ENCODE measurements around the gene FOXP1. TPM values are rescaled to one million over a fixed set of nuclear protein-coding genes. Genes with fewer than 3 reads are reported as not detected.

FOXP1 gene
- total and polyA plus RNA-seq, 2 experiments from 2014 or later: 37.4 to 59.9 TPM

DNA sequence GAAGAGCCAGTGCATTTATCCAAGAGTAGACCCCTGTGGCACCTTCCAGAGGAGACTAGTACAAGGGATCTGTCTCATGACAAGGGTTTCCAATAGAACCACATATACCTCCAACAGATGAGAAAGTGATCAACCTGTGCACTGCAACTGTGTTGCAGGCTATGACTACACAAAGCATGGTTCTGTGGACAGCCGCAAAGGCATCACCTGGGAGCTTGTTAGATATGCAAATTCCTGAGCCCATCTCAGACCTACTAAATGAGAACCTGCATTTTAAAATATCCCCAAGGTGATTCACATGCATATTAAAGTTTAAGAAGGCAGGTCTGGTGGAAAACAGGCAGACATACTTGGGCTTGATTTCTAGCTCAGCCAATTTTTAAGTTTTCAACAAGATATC is 368.7 kb downstream of the FOXP1 start:
- H3K4me3 ChIP-seq: no peak overlapping the region
- TF ChIP-seq EZH2 (IDR thresholded peaks at IDR 0.05; ENCODE audit: insufficient read depth, poor library complexity, severe bottlenecking) (no peak), EZH2phosphoT487 (IDR thresholded peaks at IDR 0.05; ENCODE audit: insufficient read depth, low read depth) (no peak)
- peaks cover 14% of the 10 kb centered on the region for H3F3A ChIP-seq (ENCODE audit: insufficient read depth)
- H3K9ac ChIP-seq: no peak overlapping the region
- peaks cover 13% of the 10 kb centered on the region for H3K79me2 ChIP-seq (ENCODE audit: insufficient read depth)
- in situ Hi-C loops (cut with MboI): no loop called here
- peaks cover 11% of the 10 kb centered on the region for H3K4me1 ChIP-seq (ENCODE audit: insufficient read depth)
- DNase-seq: no peak
- no peak overlapping the region for H2AFZ ChIP-seq
- WGBS, 2 experiments (ENCODE audit: low coverage in 1 of 2, low lambda C conversion rate in 2 of 2, missing lambda C conversion rate in 2 of 2): 96 to 100% methylated on average over 1 of the region's 1 CpG
- no peaks in the 10 kb centered on the region for H3K27me3 ChIP-seq (replicated peaks; ENCODE audit: insufficient read depth)
- H3K9me2 ChIP-seq (ENCODE audit: insufficient read depth): no peaks in the 10 kb centered on the region
- H3K4me2 ChIP-seq (ENCODE audit: unreplicated experiment): no peak overlapping the region
- H4K20me1 ChIP-seq (ENCODE audit: insufficient read depth): no peaks in the 10 kb centered on the region
- no peaks in the 10 kb centered on the region for H3K36me3 ChIP-seq (ENCODE audit: low read depth)
- H3K27ac ChIP-seq: no peak overlapping the region
- no peaks in the 10 kb centered on the region for H3K9me3 ChIP-seq (ENCODE audit: low read depth)

- H2AFZ ChIP-seq: no peak overlapping the region
- H3K4me1 ChIP-seq (ENCODE audit: insufficient read depth): peaks cover 13% of the 10 kb centered on the region
- no peaks in the 10 kb centered on the region for H3K9me3 ChIP-seq (ENCODE audit: low read depth)
- H3K27me3 ChIP-seq (replicated peaks; ENCODE audit: insufficient read depth): no peaks in the 10 kb centered on the region
- no peak for DNase-seq
- H3K4me3 ChIP-seq: no peak overlapping the region
- H3K4me2 ChIP-seq (ENCODE audit: unreplicated experiment): no peak overlapping the region
- WGBS, 2 experiments (ENCODE audit: low coverage in 1 of 2, low lambda C conversion rate in 2 of 2, missing lambda C conversion rate in 2 of 2): 94% methylated on average over 4 of the region's 4 CpGs
- H3K79me2 ChIP-seq (ENCODE audit: insufficient read depth): peaks cover 13% of the 10 kb centered on the region
- peaks cover 22% of the 10 kb centered on the region for H3F3A ChIP-seq (ENCODE audit: insufficient read depth)
- no peaks in the 10 kb centered on the region for H3K36me3 ChIP-seq (ENCODE audit: low read depth)
- in situ Hi-C loops (cut with MboI): no loop called here
- H3K9me2 ChIP-seq (ENCODE audit: insufficient read depth): no peaks in the 10 kb centered on the region
- no peaks in the 10 kb centered on the region for H4K20me1 ChIP-seq (ENCODE audit: insufficient read depth)
- no peak overlapping the region for H3K27ac ChIP-seq
- TF ChIP-seq EZH2 (IDR thresholded peaks at IDR 0.05; ENCODE audit: insufficient read depth, poor library complexity, severe bottlenecking) (no peak), EZH2phosphoT487 (IDR thresholded peaks at IDR 0.05; ENCODE audit: insufficient read depth, low read depth) (no peak)
- no peak overlapping the region for H3K9ac ChIP-seq
Measured at GRCh38 chr3:71214016-71214415, 369.5 kb downstream of the FOXP1 start.

GRCh38 chr3:71211083-71211482 is 372.4 kb downstream of the FOXP1 start:
- in situ Hi-C loops (cut with MboI): no loop called here
- Histone ChIP-seq H3K27me3 (replicated peaks; ENCODE audit: insufficient read depth) (no peaks in the 10 kb centered on the region), H3K79me2 (ENCODE audit: insufficient read depth) (peaks cover 25% of the 10 kb centered on the region), H2AFZ (no peak overlapping the region), H3K27ac (peak overlapping the region; percentile 77), H3K9me2 (ENCODE audit: insufficient read depth) (no peaks in the 10 kb centered on the region), H3K4me3 (no peak overlapping the region), H3K36me3 (ENCODE audit: low read depth) (no peaks in the 10 kb centered on the region), H3K4me2 (ENCODE audit: unreplicated experiment) (peak overlapping the region; percentile 82), H3K9me3 (ENCODE audit: low read depth) (no peaks in the 10 kb centered on the region), H4K20me1 (ENCODE audit: insufficient read depth) (no peaks in the 10 kb centered on the region), H3F3A (ENCODE audit: insufficient read depth) (peaks cover 23% of the 10 kb centered on the region), H3K9ac (peak overlapping the region; percentile 69), H3K4me1 (ENCODE audit: insufficient read depth) (peaks cover 13% of the 10 kb centered on the region)
- WGBS, 2 experiments (ENCODE audit: low coverage in 1 of 2, low lambda C conversion rate in 2 of 2, missing lambda C conversion rate in 2 of 2): 79 to 87% methylated on average over 4 of the region's 4 CpGs
- DNase-seq: no peak
- TF ChIP-seq EZH2 (IDR thresholded peaks at IDR 0.05; ENCODE audit: insufficient read depth, poor library complexity, severe bottlenecking) (no peak), EZH2phosphoT487 (IDR thresholded peaks at IDR 0.05; ENCODE audit: insufficient read depth, low read depth) (no peak)

- TF ChIP-seq EZH2phosphoT487 (IDR thresholded peaks at IDR 0.05; ENCODE audit: insufficient read depth, low read depth) (no peak), EZH2 (IDR thresholded peaks at IDR 0.05; ENCODE audit: insufficient read depth, poor library complexity, severe bottlenecking) (no peak)
- Histone ChIP-seq H3F3A (ENCODE audit: insufficient read depth) (peaks cover 23% of the 10 kb centered on the region), H4K20me1 (ENCODE audit: insufficient read depth) (no peaks in the 10 kb centered on the region), H3K27me3 (replicated peaks; ENCODE audit: insufficient read depth) (no peaks in the 10 kb centered on the region), H2AFZ (peak overlapping the region; percentile 85), H3K9ac (peak overlapping the region; percentile 69), H3K27ac (peak overlapping the region; percentile 77), H3K4me3 (peak overlapping the region; percentile 48; the same call in 1 of the 2 replicates), H3K9me2 (ENCODE audit: insufficient read depth) (no peaks in the 10 kb centered on the region), H3K36me3 (ENCODE audit: low read depth) (no peaks in the 10 kb centered on the region), H3K9me3 (ENCODE audit: low read depth) (no peaks in the 10 kb centered on the region), H3K79me2 (ENCODE audit: insufficient read depth) (peaks cover 28% of the 10 kb centered on the region), H3K4me1 (ENCODE audit: insufficient read depth) (peaks cover 13% of the 10 kb centered on the region), H3K4me2 (ENCODE audit: unreplicated experiment) (peak overlapping the region; percentile 82)
- DNase-seq: peak; percentile 84
- in situ Hi-C loops (cut with MboI): no loop called here
- WGBS, 2 experiments (ENCODE audit: low coverage in 1 of 2, low lambda C conversion rate in 2 of 2, missing lambda C conversion rate in 2 of 2): 31% methylated on average over 4 of the region's 4 CpGs
Measured at GRCh38 chr3:71210257-71211007, 373.1 kb downstream of the FOXP1 start.
